Stomach (tissue), 9 donors: ENCODE data around the gene MAN2A1. TPM values are rescaled to one million over a fixed set of nuclear protein-coding genes. Genes with fewer than 3 reads are reported as not detected.

Experiments used
- DNase-seq, 2 donors: peaks; one replicate each; pipeline versions ENCODE4 v3.0.0 to v3.0.0-alpha.2; 2013 to 2019
- H3K27ac ChIP-seq, 5 donors: fragments of 200-600 bp in 4 of 5; sonication (generic) in 4 of 5; one replicate each; pipeline ENCODE4 v1.5.1; 2013 to 2019; ENCODE audit warnings: mild to moderate bottlenecking in 1 of 5, moderate library complexity in 1 of 5
- H3K27me3 ChIP-seq, 3 donors: fragments of 200-600 bp; sonication (generic); one replicate each; pipeline ENCODE4 v1.5.1; 2017 to 2019; ENCODE audit warnings: mixed run types in 1 of 3
- H3K36me3 ChIP-seq, 4 donors: fragments of 200-600 bp; sonication (generic); 1 replicate in 3 of 4; 2 replicates in 1 of 4; pipeline ENCODE4 v1.5.1; 2016 to 2019
- H3K4me1 ChIP-seq, 4 donors: fragments of 200-600 bp; sonication (generic); one replicate each; pipeline ENCODE4 v1.5.1; 2016 to 2019
- H3K4me3 ChIP-seq, 4 donors: fragments of 200-600 bp; sonication (generic) in 3 of 4; one replicate each; pipeline ENCODE4 v1.5.1; 2016 to 2019; ENCODE audit warnings: mild to moderate bottlenecking in 1 of 4
- H3K9me3 ChIP-seq, 4 donors: fragments of 200-600 bp; sonication (generic); one replicate each; pipeline ENCODE4 v1.5.1; 2016 to 2019
- EP300 ChIP-seq: sonication (generic); formaldehyde crosslinking; IDR thresholded peaks from one replicate; pipeline ENCODE4 v1.6.1; 2017; ENCODE audit warnings: antibody characterized with exemption
- POLR2A ChIP-seq, 4 donors: fragments of 450-650 bp; IDR thresholded peaks; one replicate each; pipeline ENCODE4 v1.6.1; 2016; ENCODE audit warnings: antibody characterized with exemption in 4 of 4, control low read depth in 2 of 4, mild to moderate bottlenecking in 1 of 4, moderate library complexity in 1 of 4
- POLR2AphosphoS5 ChIP-seq, 3 donors: sonication (generic); formaldehyde crosslinking; IDR thresholded peaks; one replicate each; pipeline ENCODE4 v1.6.1; 2016; ENCODE audit warnings: antibody characterized with exemption in 3 of 3
- WGBS, 5 donors: extraction: QIAGEN DNeasy Blood & Tissue Kit in 3 of 5; methylation state at CpG; one replicate each; pipeline versions ENCODE4 v1.1.5 to v1.1.7; 2013 to 2018; 5-methylcytosine and 5-hydroxymethylcytosine counted together
- intact Hi-C: fragments of 100-400 bp; cut with DNase I; formaldehyde crosslinking; loops from one replicate; pipeline ENCODE4 v1.15.1; 2023; ENCODE audit warnings: low total_unique reads
- polyA plus RNA-seq, 3 donors: library from polyadenylated mRNA; stranded (reverse); fragments of 200-250 nt; gene quantifications; one replicate each; pipeline ENCODE4 v1.2.3, GENCODE V29; 2013
- total RNA-seq, 5 donors: library from RNA; depleted of rRNA; stranded (reverse); fragments of >200 nt; gene quantifications; one replicate each; pipeline versions ENCODE4 v1.1.0 to v1.2.3, GENCODE V29; 2014 to 2016
- TF ChIP-seq, protein P1 (sequence below), 7 experiments: fragments of 450-650 bp in 4 of 7; fragments of 200-600 bp in 3 of 7; sonication (generic) in 3 of 7; IDR thresholded peaks; one replicate each; pipeline ENCODE4 v1.5.1; 2016 to 2019; ENCODE audit warnings: antibody characterized with exemption in 7 of 7, control low read depth in 2 of 7, mild to moderate bottlenecking in 1 of 7
- donor health status: healthy with polysubstance abuse.
- donor health status: Bipolar disorder and iron deficiency.
- donor health status: healthy.

Gene MAN2A1
- total and polyA plus RNA-seq, 8 donors: 6.1 to 136 (median 33.6) TPM

DNA sequence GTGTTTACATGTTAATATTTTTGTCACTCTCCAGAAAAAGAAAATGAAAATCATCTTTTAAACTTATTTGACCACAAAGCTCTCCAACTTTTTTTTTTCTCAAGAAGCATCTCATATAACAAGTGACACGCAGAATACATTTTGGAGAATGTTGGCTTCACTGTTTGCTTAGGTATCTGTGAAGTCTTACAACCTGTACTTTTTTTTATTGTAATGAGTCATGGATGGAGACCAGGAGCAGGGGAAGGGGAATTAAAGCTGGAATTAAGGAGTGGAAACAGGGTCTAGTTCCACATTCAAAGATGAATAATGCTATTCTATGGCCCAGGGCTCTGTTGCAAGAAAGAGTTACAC lies 211.9 kb downstream of the MAN2A1 start:
- DNase-seq: no peak
- 53 to 72% (median 64%) methylated on average over 1 of the region's 1 CpG for whole genome bisulfite sequencing, 5 donors
- TF ChIP-seq POLR2AphosphoS5 (IDR thresholded peaks at IDR 0.05): no peak
- TF ChIP-seq EP300: no peak
- TF ChIP-seq, protein P1, sequence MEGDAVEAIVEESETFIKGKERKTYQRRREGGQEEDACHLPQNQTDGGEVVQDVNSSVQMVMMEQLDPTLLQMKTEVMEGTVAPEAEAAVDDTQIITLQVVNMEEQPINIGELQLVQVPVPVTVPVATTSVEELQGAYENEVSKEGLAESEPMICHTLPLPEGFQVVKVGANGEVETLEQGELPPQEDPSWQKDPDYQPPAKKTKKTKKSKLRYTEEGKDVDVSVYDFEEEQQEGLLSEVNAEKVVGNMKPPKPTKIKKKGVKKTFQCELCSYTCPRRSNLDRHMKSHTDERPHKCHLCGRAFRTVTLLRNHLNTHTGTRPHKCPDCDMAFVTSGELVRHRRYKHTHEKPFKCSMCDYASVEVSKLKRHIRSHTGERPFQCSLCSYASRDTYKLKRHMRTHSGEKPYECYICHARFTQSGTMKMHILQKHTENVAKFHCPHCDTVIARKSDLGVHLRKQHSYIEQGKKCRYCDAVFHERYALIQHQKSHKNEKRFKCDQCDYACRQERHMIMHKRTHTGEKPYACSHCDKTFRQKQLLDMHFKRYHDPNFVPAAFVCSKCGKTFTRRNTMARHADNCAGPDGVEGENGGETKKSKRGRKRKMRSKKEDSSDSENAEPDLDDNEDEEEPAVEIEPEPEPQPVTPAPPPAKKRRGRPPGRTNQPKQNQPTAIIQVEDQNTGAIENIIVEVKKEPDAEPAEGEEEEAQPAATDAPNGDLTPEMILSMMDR (IDR thresholded peaks at IDR 0.05): no peak
- TF ChIP-seq POLR2A (IDR thresholded peaks at IDR 0.05): no peak
- no peak overlapping the region for H3K27ac ChIP-seq
- intact Hi-C loops: no loop called here
- no peak overlapping the region for H3K4me3 ChIP-seq
- no peaks in the 10 kb centered on the region for H3K9me3 ChIP-seq
- no peaks in the 10 kb centered on the region for H3K36me3 ChIP-seq
- no peaks in the 10 kb centered on the region for H3K27me3 ChIP-seq
- no peaks in the 10 kb centered on the region for H3K4me1 ChIP-seq

DNA sequence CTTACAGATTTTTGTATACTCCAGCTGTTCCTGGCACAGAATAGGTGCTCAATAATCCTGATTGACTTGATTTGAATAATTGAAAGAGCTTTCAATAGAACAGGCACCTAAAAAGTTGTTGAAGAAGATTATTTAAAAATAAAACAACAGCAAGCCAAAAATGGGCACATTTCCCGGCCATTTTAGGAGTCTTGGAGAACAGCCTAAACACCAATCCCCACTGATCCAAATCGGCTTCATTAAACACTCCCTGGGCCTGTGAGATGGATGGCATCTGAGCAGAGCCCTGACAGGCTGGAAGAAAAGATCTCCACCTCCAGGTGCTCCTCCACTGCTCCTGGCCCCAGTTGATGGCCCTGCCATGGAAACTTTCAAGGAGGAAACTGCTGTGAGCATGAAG lies 213.3 kb downstream of the MAN2A1 start:
- H3K27me3 ChIP-seq: no peaks in the 10 kb centered on the region
- H3K4me1 ChIP-seq: no peaks in the 10 kb centered on the region
- no peak for DNase-seq
- WGBS, 5 donors: 56 to 85% (median 70%) methylated on average over 2 of the region's 2 CpGs
- H3K27ac ChIP-seq: no peak overlapping the region
- H3K9me3 ChIP-seq: no peaks in the 10 kb centered on the region
- TF ChIP-seq EP300: no peak
- TF ChIP-seq POLR2A (IDR thresholded peaks at IDR 0.05): no peak
- no peak for TF ChIP-seq POLR2AphosphoS5 (IDR thresholded peaks at IDR 0.05)
- TF ChIP-seq, protein P1 (IDR thresholded peaks at IDR 0.05): no peak
- H3K36me3 ChIP-seq: no peaks in the 10 kb centered on the region
- H3K4me3 ChIP-seq: no peak overlapping the region
- intact Hi-C loops: no loop called here

DNA sequence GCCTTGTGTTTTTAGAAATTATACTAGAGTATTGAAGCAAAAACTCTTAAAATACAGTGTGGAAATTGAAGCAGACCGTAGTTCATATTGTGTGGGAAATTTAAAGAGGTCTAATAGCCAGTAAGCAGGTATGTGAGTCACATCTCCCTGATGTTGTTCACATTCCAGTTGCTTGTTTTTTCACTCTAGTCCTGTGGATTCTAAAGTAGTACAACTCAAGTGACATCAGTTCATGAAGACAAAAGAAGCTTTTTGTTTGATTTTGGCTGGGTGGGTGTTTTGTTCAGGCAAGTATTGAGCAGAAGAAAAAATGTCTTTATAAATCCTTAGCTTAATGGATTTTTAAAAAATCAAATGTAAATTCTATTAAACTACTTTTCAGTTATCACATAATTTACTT lies 216.2 kb downstream of the MAN2A1 start:
- H3K4me3 ChIP-seq: no peak overlapping the region
- H3K27me3 ChIP-seq: no peaks in the 10 kb centered on the region
- H3K9me3 ChIP-seq: no peaks in the 10 kb centered on the region
- intact Hi-C loops: no loop called here
- no peaks in the 10 kb centered on the region for H3K36me3 ChIP-seq
- H3K27ac ChIP-seq: no peak overlapping the region
- TF ChIP-seq EP300: no peak
- no peak for TF ChIP-seq POLR2AphosphoS5 (IDR thresholded peaks at IDR 0.05)
- no peak for TF ChIP-seq POLR2A (IDR thresholded peaks at IDR 0.05)
- TF ChIP-seq, protein P1 (IDR thresholded peaks at IDR 0.05): no peak
- H3K4me1 ChIP-seq: no peaks in the 10 kb centered on the region
- no peak for DNase-seq
- WGBS, 5 donors: 72 to 97% (median 82%) methylated on average over 1 of the region's 1 CpG

DNA sequence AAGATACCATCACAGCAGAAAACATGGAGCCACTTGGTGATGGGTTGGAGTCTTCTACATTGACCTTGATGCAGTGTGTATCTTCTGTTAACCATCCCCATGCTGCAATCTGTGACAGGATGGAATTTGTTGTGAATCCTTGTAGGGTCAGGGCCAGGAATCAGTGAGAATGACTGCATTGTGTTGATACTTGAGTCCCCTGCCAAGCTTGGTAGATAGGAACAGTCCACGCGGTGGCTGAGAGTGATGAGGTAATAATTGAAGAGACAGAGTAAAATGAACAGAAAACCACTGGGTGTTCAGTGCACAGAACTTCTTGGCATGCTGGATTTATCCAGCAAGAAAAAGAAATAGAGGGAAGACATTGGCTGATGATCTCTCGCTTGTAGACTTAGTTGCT lies 217.5 kb downstream of the MAN2A1 start:
- no peak for DNase-seq
- no peaks in the 10 kb centered on the region for H3K36me3 ChIP-seq
- H3K27ac ChIP-seq: no peak overlapping the region
- H3K4me1 ChIP-seq: no peaks in the 10 kb centered on the region
- H3K27me3 ChIP-seq: no peaks in the 10 kb centered on the region
- no peaks in the 10 kb centered on the region for H3K9me3 ChIP-seq
- 64 to 91% (median 84%) methylated on average over 3 of the region's 3 CpGs for WGBS, 5 donors
- intact Hi-C loops: no loop called here
- no peak for TF ChIP-seq POLR2A (IDR thresholded peaks at IDR 0.05)
- H3K4me3 ChIP-seq: no peak overlapping the region

DNA sequence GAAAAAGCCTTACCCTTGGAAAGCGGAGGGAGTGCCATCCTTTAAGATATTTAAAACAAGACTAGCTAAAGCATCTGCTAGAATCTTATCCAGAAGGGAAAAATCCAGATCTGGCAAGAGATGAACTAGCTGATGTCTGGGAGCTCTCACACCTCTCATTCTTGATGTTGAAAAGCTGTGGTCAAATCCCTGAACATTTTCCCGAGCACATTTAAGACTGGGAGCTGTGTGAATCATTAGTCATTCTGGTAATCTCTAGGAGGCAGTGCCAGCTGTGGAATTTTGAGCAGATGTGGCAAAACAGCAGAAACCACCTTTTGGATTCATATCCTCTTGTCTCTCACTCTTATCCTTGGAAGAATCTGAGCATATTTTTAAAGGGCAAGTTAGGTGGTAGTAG lies 218.0 kb downstream of the MAN2A1 start:
- no peaks in the 10 kb centered on the region for H3K27me3 ChIP-seq
- no peak for TF ChIP-seq POLR2A (IDR thresholded peaks at IDR 0.05)
- TF ChIP-seq, protein P1 (IDR thresholded peaks at IDR 0.05): no peak
- TF ChIP-seq EP300: no peak
- TF ChIP-seq POLR2AphosphoS5 (IDR thresholded peaks at IDR 0.05): no peak
- no peak for DNase-seq
- no peak overlapping the region for H3K27ac ChIP-seq
- no peak overlapping the region for H3K4me3 ChIP-seq
- H3K4me1 ChIP-seq: no peaks in the 10 kb centered on the region
- no peaks in the 10 kb centered on the region for H3K9me3 ChIP-seq
- intact Hi-C loops: no loop called here
- H3K36me3 ChIP-seq: no peaks in the 10 kb centered on the region
- WGBS, 5 donors: 61 to 79% (median 71%) methylated on average over 2 of the region's 2 CpGs
